ENCODE measurements around the gene LRRK2. TPM values are rescaled to one million over a fixed set of nuclear protein-coding genes. Genes with fewer than 3 reads are reported as not detected.
A peak's percentile ranks its signal among the peaks of the same experiment; 100 is the strongest.

Gene LRRK2
- total RNA-seq, 1 donor from 2014 or later: 0.26 TPM

GRCh38 chr12:40327535-40327934 is 102.7 kb downstream of the LRRK2 start:
- Mint-ChIP-seq H3K9me3 (ENCODE audit: unreplicated experiment) (no peaks in the 10 kb centered on the region), H3K27me3 (ENCODE audit: unreplicated experiment) (no peaks in the 10 kb centered on the region), H3K27ac (ENCODE audit: unreplicated experiment) (no peak overlapping the region), H3K36me3 (ENCODE audit: low read depth, unreplicated experiment) (no peaks in the 10 kb centered on the region), H3K4me1 (ENCODE audit: unreplicated experiment) (no peaks in the 10 kb centered on the region), H3K4me3 (ENCODE audit: unreplicated experiment) (no peak overlapping the region)
- no peak for TF ChIP-seq CTCF (IDR thresholded peaks at IDR 0.05; ENCODE audit: unreplicated experiment)
- DNase-seq (ENCODE audit: low spot score): no peak

DNA sequence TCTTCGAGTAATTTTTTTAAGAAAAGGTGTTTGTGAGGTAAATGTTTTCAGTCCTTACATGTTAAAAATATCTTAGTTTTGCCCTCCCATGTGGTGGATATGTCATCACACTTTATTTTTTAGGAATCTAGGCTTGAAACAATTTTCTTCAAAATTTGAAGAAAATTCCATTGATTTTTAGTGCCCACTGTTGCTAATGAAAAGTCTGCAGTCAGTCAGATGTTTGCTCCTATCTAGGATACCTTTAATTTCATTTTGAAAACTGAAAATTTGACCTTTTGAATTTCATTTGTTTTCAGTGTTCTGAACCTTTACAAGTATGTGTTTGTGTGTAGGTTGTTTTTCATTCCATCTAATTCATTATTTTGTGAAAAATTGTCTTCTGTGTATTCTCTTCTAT is 105.4 kb downstream of the LRRK2 start:
- DNase-seq (ENCODE audit: low spot score): no peak
- TF ChIP-seq CTCF (IDR thresholded peaks at IDR 0.05; ENCODE audit: unreplicated experiment): no peak
- no peak overlapping the region for H3K27ac Mint-ChIP-seq (ENCODE audit: unreplicated experiment)
- no peaks in the 10 kb centered on the region for H3K4me1 Mint-ChIP-seq (ENCODE audit: unreplicated experiment)
- no peaks in the 10 kb centered on the region for H3K27me3 Mint-ChIP-seq (ENCODE audit: unreplicated experiment)
- H3K9me3 Mint-ChIP-seq (ENCODE audit: unreplicated experiment): no peaks in the 10 kb centered on the region
- no peaks in the 10 kb centered on the region for H3K36me3 Mint-ChIP-seq (ENCODE audit: low read depth, unreplicated experiment)
- no peak overlapping the region for H3K4me3 Mint-ChIP-seq (ENCODE audit: unreplicated experiment)

DNA sequence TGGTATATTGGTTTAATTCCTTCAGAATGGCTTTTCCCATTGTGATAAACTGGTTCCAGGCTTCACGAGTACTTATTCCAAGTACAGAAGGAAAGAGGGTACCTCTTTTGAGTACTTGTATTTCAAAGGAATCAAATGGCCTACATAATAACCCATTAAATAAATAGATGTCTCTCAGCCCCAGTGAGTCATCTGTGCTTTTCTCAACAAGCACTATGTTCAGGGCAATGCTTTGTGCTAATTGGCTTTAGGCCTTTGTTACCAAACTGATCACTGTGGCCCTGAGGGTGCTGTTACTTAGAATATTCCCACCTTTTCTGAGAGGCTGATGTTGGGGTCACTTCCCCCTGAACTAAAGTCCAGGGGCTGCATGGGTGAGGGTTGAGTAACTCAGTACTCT is 107.1 kb downstream of the LRRK2 start:
- Mint-ChIP-seq H3K9me3 (ENCODE audit: unreplicated experiment) (no peaks in the 10 kb centered on the region), H3K36me3 (ENCODE audit: low read depth, unreplicated experiment) (no peaks in the 10 kb centered on the region), H3K4me1 (ENCODE audit: unreplicated experiment) (no peaks in the 10 kb centered on the region), H3K4me3 (ENCODE audit: unreplicated experiment) (no peak overlapping the region), H3K27me3 (ENCODE audit: unreplicated experiment) (no peaks in the 10 kb centered on the region), H3K27ac (ENCODE audit: unreplicated experiment) (no peak overlapping the region)
- DNase-seq (ENCODE audit: low spot score): no peak
- TF ChIP-seq CTCF (IDR thresholded peaks at IDR 0.05; ENCODE audit: unreplicated experiment): no peak

GRCh38 chr12:40335991-40336390 is 111.2 kb downstream of the LRRK2 start:
- H3K27ac Mint-ChIP-seq (ENCODE audit: unreplicated experiment): no peak overlapping the region
- H3K4me1 Mint-ChIP-seq (ENCODE audit: unreplicated experiment): no peaks in the 10 kb centered on the region
- H3K36me3 Mint-ChIP-seq (ENCODE audit: low read depth, unreplicated experiment): no peaks in the 10 kb centered on the region
- TF ChIP-seq CTCF (IDR thresholded peaks at IDR 0.05; ENCODE audit: unreplicated experiment): no peak
- H3K27me3 Mint-ChIP-seq (ENCODE audit: unreplicated experiment): no peaks in the 10 kb centered on the region
- no peak overlapping the region for H3K4me3 Mint-ChIP-seq (ENCODE audit: unreplicated experiment)
- no peak for DNase-seq (ENCODE audit: low spot score)
- H3K9me3 Mint-ChIP-seq (ENCODE audit: unreplicated experiment): no peaks in the 10 kb centered on the region

GRCh38 chr12:40336573-40337199 is 111.9 kb downstream of the LRRK2 start:
- no peak overlapping the region for H3K4me3 Mint-ChIP-seq (ENCODE audit: unreplicated experiment)
- TF ChIP-seq CTCF (IDR thresholded peaks at IDR 0.05; ENCODE audit: unreplicated experiment): peak; percentile 65
- no peaks in the 10 kb centered on the region for H3K4me1 Mint-ChIP-seq (ENCODE audit: unreplicated experiment)
- no peaks in the 10 kb centered on the region for H3K36me3 Mint-ChIP-seq (ENCODE audit: low read depth, unreplicated experiment)
- no peak overlapping the region for H3K27ac Mint-ChIP-seq (ENCODE audit: unreplicated experiment)
- DNase-seq (ENCODE audit: low spot score): no peak
- H3K9me3 Mint-ChIP-seq (ENCODE audit: unreplicated experiment): no peaks in the 10 kb centered on the region
- H3K27me3 Mint-ChIP-seq (ENCODE audit: unreplicated experiment): no peaks in the 10 kb centered on the region

All from endothelial cell (in vitro differentiated cells).